Right lobe of liver (tissue), 6 donors: ENCODE measurements around the gene DCDC2. TPM values are rescaled to one million over a fixed set of nuclear protein-coding genes. Genes with fewer than 3 reads are reported as not detected.

Experiments used
- ATAC-seq, 4 donors: fragments of 200-7000 bp; cut with Tn5 transposase; one replicate each; pipeline ENCODE4 v1.9.1; 2020; ENCODE audit warnings: mild to moderate bottlenecking in 4 of 4, moderate library complexity in 4 of 4
- DNase-seq, 3 donors: peaks; one replicate each; pipeline ENCODE4 v3.0.0-alpha.2; 2020
- H3K27ac ChIP-seq, 3 donors: fragments of 200-600 bp; one replicate each; pipeline ENCODE4 v1.8.0; 2022
- H3K27me3 ChIP-seq, 2 donors: fragments of 200-600 bp; one replicate each; pipeline ENCODE4 v1.8.0; 2022
- H3K36me3 ChIP-seq, 4 donors: fragments of 200-600 bp; sonication (generic) in 1 of 4; one replicate each; pipeline versions ENCODE4 v1.5.1 to v1.8.0; 2017 to 2022; ENCODE audit warnings: control low read depth in 1 of 4
- H3K4me1 ChIP-seq, 4 donors: fragments of 200-600 bp; sonication (generic) in 1 of 4; one replicate each; pipeline versions ENCODE4 v1.5.1 to v1.8.0; 2017 to 2022; ENCODE audit warnings: control low read depth in 1 of 4
- H3K4me3 ChIP-seq, 3 donors: fragments of 200-600 bp; one replicate each; pipeline ENCODE4 v1.8.0; 2022
- H3K9me3 ChIP-seq, 4 donors: fragments of 200-600 bp; sonication (generic) in 1 of 4; one replicate each; pipeline versions ENCODE4 v1.5.1 to v1.8.0; 2017 to 2022; ENCODE audit warnings: control low read depth in 1 of 4
- POLR2A ChIP-seq: fragments of 450-650 bp; IDR thresholded peaks from one replicate; pipeline ENCODE4 v1.6.1; 2017; ENCODE audit warnings: antibody characterized with exemption, mild to moderate bottlenecking
- WGBS: methylation state at CpG from one replicate; pipeline ENCODE4 v1.1.6; 2018; ENCODE audit warnings: low coverage, low lambda C conversion rate; ENCODE audit not compliant: insufficient coverage; ENCODE audit errors: missing lambda C conversion rate; 5-methylcytosine and 5-hydroxymethylcytosine counted together
- intact Hi-C, 2 donors: fragments of 100-400 bp; cut with DNase I; formaldehyde crosslinking; loops; one replicate each; pipeline versions ENCODE4 v1.11.2 to v1.14.1; 2022
- total RNA-seq, 6 experiments: library from RNA; depleted of rRNA in 2 of 6; stranded (reverse); fragments of >200 nt in 2 of 6; fragmentation: NEBNext Ultra II Directional in 3 of 6; extraction: Animal tissue kit (Norgen Biotek cat#: 25700) in 3 of 6; gene quantifications; one replicate each; pipeline versions ENCODE4 v1.1.0 to v1.2.4, GENCODE V29; 2016 to 2023
- TF ChIP-seq, protein P1 (sequence below), 4 donors: fragments of 200-600 bp in 3 of 4; fragments of 450-650 bp in 1 of 4; IDR thresholded peaks; one replicate each; pipeline versions ENCODE4 v1.5.1 to v1.8.0; 2016 to 2022; ENCODE audit warnings: antibody characterized with exemption in 4 of 4, mild to moderate bottlenecking in 2 of 4
- donor health status: DM: no; HTN: yes; CAD: no.
- donor health status: DM: no; HTN: no; CAD: no.
- donor health status: DM: no; HTN: no; CAD: no.
- donor health status: DM: no; HTN: yes; CAD: no.
- donor health status: DM: no; HTN: yes; CAD: no.

Gene DCDC2
- total RNA-seq, 6 experiments from 2014 or later = 0.68 to 3.8 (median 0.92) TPM

DNA sequence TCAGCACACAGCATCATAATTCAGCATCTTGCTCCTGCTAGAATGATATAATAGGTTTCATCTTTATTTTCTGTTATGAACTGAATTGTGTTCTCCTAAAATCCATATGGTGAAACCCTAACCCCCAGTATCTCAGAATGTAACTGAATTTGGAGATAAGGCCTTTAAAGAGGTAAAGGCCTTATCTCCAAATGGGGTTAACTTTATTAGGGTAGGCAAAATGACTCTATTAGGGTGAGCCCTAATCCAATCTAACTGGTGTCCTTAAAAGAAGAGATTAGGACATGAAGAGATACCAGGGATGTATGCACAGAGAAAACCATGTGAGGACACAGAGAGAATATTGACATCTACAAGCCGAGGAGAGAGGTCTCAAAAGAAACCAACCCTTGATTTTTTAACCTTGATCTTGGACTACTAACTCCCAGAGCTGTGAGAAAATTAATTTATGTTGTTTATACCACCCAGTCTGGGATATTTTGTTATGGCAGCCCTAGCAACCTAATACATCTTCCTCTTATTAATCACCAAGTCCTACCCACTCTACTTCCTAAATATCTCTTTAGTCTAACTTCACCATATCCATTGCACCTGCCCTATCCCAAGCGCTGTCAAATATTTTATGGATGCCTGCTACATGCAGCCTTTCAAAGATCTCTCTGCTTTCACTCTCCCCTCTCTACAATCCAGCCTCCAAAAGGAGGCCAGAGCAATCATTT is 36.4 kb upstream of the DCDC2 start:
- no peak for TF ChIP-seq POLR2A
- TF ChIP-seq, protein P1, sequence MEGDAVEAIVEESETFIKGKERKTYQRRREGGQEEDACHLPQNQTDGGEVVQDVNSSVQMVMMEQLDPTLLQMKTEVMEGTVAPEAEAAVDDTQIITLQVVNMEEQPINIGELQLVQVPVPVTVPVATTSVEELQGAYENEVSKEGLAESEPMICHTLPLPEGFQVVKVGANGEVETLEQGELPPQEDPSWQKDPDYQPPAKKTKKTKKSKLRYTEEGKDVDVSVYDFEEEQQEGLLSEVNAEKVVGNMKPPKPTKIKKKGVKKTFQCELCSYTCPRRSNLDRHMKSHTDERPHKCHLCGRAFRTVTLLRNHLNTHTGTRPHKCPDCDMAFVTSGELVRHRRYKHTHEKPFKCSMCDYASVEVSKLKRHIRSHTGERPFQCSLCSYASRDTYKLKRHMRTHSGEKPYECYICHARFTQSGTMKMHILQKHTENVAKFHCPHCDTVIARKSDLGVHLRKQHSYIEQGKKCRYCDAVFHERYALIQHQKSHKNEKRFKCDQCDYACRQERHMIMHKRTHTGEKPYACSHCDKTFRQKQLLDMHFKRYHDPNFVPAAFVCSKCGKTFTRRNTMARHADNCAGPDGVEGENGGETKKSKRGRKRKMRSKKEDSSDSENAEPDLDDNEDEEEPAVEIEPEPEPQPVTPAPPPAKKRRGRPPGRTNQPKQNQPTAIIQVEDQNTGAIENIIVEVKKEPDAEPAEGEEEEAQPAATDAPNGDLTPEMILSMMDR (IDR thresholded peaks at IDR 0.05) = no peak
- intact Hi-C loops = loop anchor here (5.0 to 10.0 kb wide), 2 partner anchors 99 to 107 kb away; no protein-coding TSS in a partner anchor
- Histone ChIP-seq H3K4me1 (no peaks in the 10 kb centered on the region), H3K27ac (no peak overlapping the region), H3K36me3 (no peaks in the 10 kb centered on the region), H3K4me3 (no peak overlapping the region), H3K27me3 (no peaks in the 10 kb centered on the region), H3K9me3 (no peaks in the 10 kb centered on the region)
- ATAC-seq (no peak), DNase-seq (no peak)
- whole genome bisulfite sequencing = 79% methylated on average over 2 of the region's 2 CpGs

- intact Hi-C loops = loop anchor here (5.0 to 10.0 kb wide), 2 partner anchors 97 to 105 kb away; no protein-coding TSS in a partner anchor
- TF ChIP-seq, protein P1 (IDR thresholded peaks at IDR 0.05) = no peak
- no peak for TF ChIP-seq POLR2A
- Histone ChIP-seq H3K4me1 (peaks cover 0 to 8% (median 0%) of the 10 kb centered on the region in 4 donors), H3K4me3 (no peak overlapping the region), H3K27ac (no peak overlapping the region), H3K9me3 (no peaks in the 10 kb centered on the region), H3K36me3 (no peaks in the 10 kb centered on the region), H3K27me3 (no peaks in the 10 kb centered on the region)
- 77% methylated on average over 2 of the region's 2 CpGs for WGBS
- ATAC-seq = no peak
- no peak for DNase-seq
Measured at GRCh38 chr6:24391756-24392405, 34.0 kb upstream of the DCDC2 start.

GRCh38 chr6:24391208-24391607 is 33.3 kb upstream of the DCDC2 start:
- TF ChIP-seq, protein P1 (IDR thresholded peaks at IDR 0.05) = no peak
- no peak for TF ChIP-seq POLR2A
- Histone ChIP-seq H3K27ac (no peak overlapping the region), H3K36me3 (no peaks in the 10 kb centered on the region), H3K9me3 (no peaks in the 10 kb centered on the region), H3K27me3 (no peaks in the 10 kb centered on the region), H3K4me1 (peaks cover 0 to 8% (median 0%) of the 10 kb centered on the region in 4 donors), H3K4me3 (no peak overlapping the region)
- intact Hi-C loops = loop anchor here (5.0 to 10.0 kb wide), 2 partner anchors 96 to 104 kb away; no protein-coding TSS in a partner anchor
- DNase-seq = no peak
- 57% methylated on average over 2 of the region's 2 CpGs for WGBS
- ATAC-seq = no peak

DNA sequence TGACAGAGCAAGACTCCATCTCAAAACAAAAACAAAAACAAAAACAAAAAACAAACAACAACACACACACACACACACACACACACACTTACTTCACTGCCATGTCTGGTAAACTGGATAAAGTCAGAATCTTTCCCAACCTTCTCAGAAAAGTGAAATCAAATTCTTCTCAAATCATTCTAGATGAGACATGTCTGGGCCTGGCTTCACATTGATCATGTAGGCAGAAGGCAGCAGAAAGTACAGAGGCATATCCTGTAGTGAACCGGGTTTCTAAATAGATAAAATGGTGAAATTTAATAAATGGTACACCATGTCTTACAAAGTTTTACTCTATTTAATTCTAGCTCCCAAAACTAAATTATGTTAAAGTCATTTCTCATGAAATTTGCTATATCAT is 30.0 kb upstream of the DCDC2 start:
- intact Hi-C loops = no loop called here
- WGBS = 61% methylated on average over 1 of the region's 1 CpG
- DNase-seq (no peak), ATAC-seq (no peak)
- no peaks in the 10 kb centered on the region for H3K9me3 ChIP-seq
- H3K4me1 ChIP-seq = peaks cover 0 to 18% (median 0%) of the 10 kb centered on the region in 4 donors
- no peaks in the 10 kb centered on the region for H3K27me3 ChIP-seq
- no peak overlapping the region for H3K27ac ChIP-seq
- H3K36me3 ChIP-seq = no peaks in the 10 kb centered on the region
- TF ChIP-seq, protein P1 (IDR thresholded peaks at IDR 0.05) = no peak
- TF ChIP-seq POLR2A = no peak
- no peak overlapping the region for H3K4me3 ChIP-seq
